BLaER1 treated with 17β-estradiol and CSF1 and Interleukin-3, amounts not matched to agents 10 nM and 100 nM (cell line): ENCODE measurements around the gene ZC3H18.

ENCODE experiments used
- H3K27ac ChIP-seq, 11 experiments: shearing (Covaris generic); formaldehyde crosslinking; 2 replicates each; pipeline ENCODE4 v1.8.1; 2022
- H3K27me3 ChIP-seq, 11 experiments: shearing (Covaris generic); formaldehyde crosslinking; 2 replicates each; pipeline ENCODE4 v1.8.1; 2022
- H3K36me3 ChIP-seq, 11 experiments: shearing (Covaris generic); formaldehyde crosslinking; 2 replicates each; pipeline ENCODE4 v1.8.1; 2022
- H3K4me1 ChIP-seq, 10 experiments: shearing (Covaris generic); formaldehyde crosslinking; 2 replicates each; pipeline ENCODE4 v1.8.1; 2022
- H3K4me2 ChIP-seq, 11 experiments: shearing (Covaris generic); formaldehyde crosslinking; 2 replicates each; pipeline ENCODE4 v1.8.1; 2022
- H3K4me3 ChIP-seq, 10 experiments: shearing (Covaris generic); formaldehyde crosslinking; 2 replicates each; pipeline ENCODE4 v1.8.1; 2022
- H3K9ac ChIP-seq, 11 experiments: shearing (Covaris generic); formaldehyde crosslinking; 2 replicates each; pipeline ENCODE4 v1.8.1; 2022
- H3K9me3 ChIP-seq, 11 experiments: shearing (Covaris generic); formaldehyde crosslinking; replicated peaks in 1 of 11; 2 replicates each; pipeline ENCODE4 v1.8.1; 2022
- H4K20me1 ChIP-seq, 11 experiments: shearing (Covaris generic); formaldehyde crosslinking; 2 replicates each; pipeline ENCODE4 v1.8.1; 2022
- Cebpa-rat ChIP-seq, 11 experiments: shearing (Covaris generic); IDR thresholded peaks; 2 replicates each; pipeline ENCODE4 v1.8.1; 2022

The ZC3H18 gene

DNA sequence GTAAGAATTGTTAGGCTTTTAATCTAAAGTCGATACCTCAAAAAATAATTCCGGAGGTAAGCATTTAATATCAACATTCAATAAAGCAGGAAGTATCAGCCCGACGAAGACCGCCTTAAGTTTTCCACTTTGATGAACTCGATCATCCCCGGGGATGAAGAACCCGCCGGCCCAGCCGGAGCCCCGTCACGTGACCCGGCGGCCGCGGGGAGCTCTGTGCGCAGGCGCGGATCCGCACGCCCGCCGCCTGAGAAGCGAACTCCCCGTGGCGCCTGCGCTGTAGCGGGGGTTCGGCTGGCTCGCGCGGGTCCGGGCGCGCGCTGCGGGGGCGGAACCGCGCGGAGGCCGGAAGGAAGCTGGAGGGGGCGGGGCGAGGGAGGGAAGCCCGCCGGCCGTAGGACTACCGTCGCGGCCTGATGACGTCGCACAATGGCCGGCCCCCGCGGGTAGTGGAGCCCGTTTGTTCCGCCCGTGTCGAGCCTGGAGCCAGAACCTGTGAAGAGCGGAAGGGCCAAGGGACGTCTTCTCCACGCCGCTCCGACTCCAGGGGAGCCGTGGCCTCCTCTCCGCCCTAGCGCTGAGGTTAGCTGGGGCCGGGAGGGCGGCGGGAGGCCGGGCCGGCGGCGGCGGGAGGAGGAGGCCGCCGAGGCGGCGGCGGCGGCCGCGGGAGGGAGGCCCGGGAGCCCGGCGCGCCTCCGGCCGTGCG is at the start of gene ZC3H18:
TSS of gene ZC3H18 (plus strand) at position 419 of the 706 bp plus-strand sequence. CDS start 6,721 bp downstream, outside the sequence.
- Histone ChIP-seq H3K4me1 (peaks cover 40 to 65% (median 61%) of the 10 kb centered on the region in 10 experiments), H3K9ac (peak within 1 kb of the TSS; percentile 87 to 98 (median 93)), H3K4me2 (peak within 1 kb of the TSS; percentile 96 to 100 (median 99)), H4K20me1 (peaks cover 35 to 48% (median 48%) of the 10 kb centered on the region in 11 experiments; a peak in 21 of 22 replicates), H3K36me3 (peaks cover 23 to 39% (median 35%) of the 10 kb centered on the region in 11 experiments), H3K27ac (peak within 1 kb of the TSS; percentile 56 to 95 (median 87)), H3K9me3 (peaks cover 0 to 11% (median 0%) of the 10 kb centered on the region in 11 experiments; a peak in 5 of 22 replicates), H3K27me3 (no peaks in the 10 kb centered on the region), H3K4me3 (peak within 1 kb of the TSS; percentile 86 to 99 (median 96))
- no peak for TF ChIP-seq Cebpa-rat (IDR thresholded peaks at IDR 0.05)

DNA sequence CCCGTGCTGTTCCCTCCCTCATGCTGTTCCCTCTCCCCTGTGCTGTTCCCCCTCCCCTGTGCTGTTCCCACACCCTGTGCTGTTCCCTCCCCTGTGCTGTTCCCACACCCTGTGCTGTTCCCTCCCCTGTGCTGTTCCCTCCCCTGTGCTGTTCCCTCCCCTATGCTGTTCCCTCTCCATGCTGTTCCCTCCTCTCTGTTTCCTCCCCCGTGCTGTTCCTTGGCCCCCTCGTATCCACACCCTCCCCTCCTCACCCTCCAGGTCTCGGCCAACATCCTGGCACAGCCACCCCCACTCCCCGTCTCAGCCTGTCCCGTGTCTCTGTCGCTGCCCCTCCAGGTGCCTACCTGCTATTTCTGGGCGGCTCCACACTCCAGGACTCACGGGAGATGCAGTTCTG is 48.5 kb upstream of the ZC3H18 start:
- H3K9ac ChIP-seq = no peak overlapping the region
- H3K9me3 ChIP-seq = peaks cover 0 to 2% (median 0%) of the 10 kb centered on the region in 11 experiments; a peak in 1 of 22 replicates
- TF ChIP-seq Cebpa-rat (IDR thresholded peaks at IDR 0.05) = no peak
- H3K4me1 ChIP-seq = peaks cover 15 to 48% (median 35%) of the 10 kb centered on the region in 10 experiments
- no peak overlapping the region for H3K27ac ChIP-seq
- H3K4me2 ChIP-seq = peak overlapping the region in 1 of 11 experiments; percentile 45; a peak in 2 of 22 replicates
- H3K36me3 ChIP-seq = peaks cover 0 to 8% (median 1%) of the 10 kb centered on the region in 11 experiments; a peak in 8 of 22 replicates
- H3K27me3 ChIP-seq = no peaks in the 10 kb centered on the region
- no peak overlapping the region for H3K4me3 ChIP-seq
- H4K20me1 ChIP-seq = peaks cover 0 to 57% (median 33%) of the 10 kb centered on the region in 11 experiments; a peak in 17 of 22 replicates

DNA sequence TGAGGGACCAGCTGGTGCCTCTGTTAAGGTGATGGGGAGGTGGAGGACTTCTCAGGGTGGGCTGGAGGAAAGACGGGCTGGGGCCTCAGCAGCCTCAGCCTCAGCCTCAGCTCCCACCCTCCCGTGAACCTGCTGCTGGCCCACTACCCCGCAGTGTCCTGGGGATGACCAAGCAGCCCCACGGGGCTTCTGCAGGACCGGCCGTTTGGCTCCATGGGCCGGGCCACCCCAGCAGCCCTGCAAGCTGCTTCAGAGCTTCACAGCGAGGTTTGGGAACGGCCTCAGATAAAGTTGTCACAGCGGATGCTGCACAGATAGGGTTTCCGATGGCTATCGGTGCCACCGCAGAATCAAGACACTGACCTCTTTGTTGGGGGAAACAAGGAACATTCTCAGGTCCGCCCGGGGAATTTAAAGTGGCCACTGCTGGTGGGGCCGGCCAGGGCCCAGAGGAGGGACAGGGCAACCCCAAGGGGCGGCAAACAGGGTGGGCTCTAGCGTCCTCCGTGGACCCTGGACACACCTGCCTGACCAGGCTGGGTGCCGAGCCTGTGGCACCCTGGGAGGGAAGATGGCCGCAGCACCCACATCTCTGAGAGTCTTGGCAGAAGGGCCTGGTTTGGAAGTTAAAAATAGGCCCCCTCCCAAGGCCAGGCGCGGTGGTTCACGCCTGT is 47.8 kb upstream of the ZC3H18 start:
- no peaks in the 10 kb centered on the region for H3K9me3 ChIP-seq
- peaks cover 15 to 56% (median 42%) of the 10 kb centered on the region in 10 experiments for H3K4me1 ChIP-seq
- H3K9ac ChIP-seq = no peak overlapping the region; a peak in 2 of 22 replicates
- no peaks in the 10 kb centered on the region for H3K27me3 ChIP-seq
- H3K27ac ChIP-seq = no peak overlapping the region
- H3K4me2 ChIP-seq = peak overlapping the region in 8 of 11 experiments; percentile 9 to 45 (median 28); a peak in 12 of 22 replicates
- H4K20me1 ChIP-seq = peaks cover 0 to 64% (median 38%) of the 10 kb centered on the region in 11 experiments; a peak in 17 of 22 replicates
- H3K4me3 ChIP-seq = no peak overlapping the region
- TF ChIP-seq Cebpa-rat (IDR thresholded peaks at IDR 0.05) = no peak
- peaks cover 0 to 6% (median 0%) of the 10 kb centered on the region in 11 experiments; a peak in 2 of 22 replicates for H3K36me3 ChIP-seq

DNA sequence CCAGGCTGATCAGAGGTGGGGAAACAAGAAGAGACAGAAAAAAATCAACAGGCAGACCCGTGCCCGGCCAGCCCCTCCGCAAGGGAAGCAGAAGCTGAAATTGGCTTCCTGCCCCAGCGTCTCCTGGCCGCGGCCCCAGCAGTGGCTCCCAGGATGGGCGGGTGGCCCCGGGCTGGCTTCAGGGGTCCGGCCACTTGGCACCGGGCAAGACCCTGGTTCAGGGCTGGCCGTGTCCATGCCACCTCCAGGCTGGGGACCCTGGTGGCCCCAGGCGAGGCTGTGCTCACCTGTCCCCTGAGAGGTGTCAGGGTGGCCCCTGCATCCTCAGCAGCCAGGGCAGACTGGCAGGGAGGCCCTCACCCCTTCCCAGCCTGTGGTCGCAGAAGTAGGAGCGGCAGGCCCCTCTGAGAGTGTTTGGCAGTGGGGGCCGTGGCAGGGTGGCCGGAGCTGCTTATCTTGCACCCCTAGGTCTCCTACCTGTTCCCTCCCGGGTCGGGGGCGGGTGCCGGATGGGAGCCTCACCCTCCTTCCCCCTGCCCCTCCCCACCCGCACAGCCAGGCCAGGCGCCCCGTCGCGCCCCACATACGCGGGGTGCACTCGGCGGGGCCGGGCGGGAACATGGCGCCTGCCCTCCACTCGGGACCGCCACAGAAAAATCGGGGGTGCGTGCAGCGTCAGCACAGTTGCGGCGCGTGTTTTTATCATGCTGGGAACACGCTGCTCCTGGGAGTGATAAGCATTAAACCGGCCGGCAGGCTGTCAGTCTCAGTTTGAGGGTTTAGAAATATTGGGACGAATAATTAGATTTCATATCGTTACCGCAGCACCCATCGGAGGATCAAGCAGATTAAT is 46.7 kb upstream of the ZC3H18 start:
- no peaks in the 10 kb centered on the region for H3K9me3 ChIP-seq
- 0 out of 22 replicates have a peak overlapping the region, but pooled peaks of 5 of the 11 experiments have one; percentile 1 to 19 (median 9) for H3K9ac ChIP-seq
- peaks cover 15 to 67% (median 50%) of the 10 kb centered on the region in 10 experiments for H3K4me1 ChIP-seq
- H3K27me3 ChIP-seq = no peaks in the 10 kb centered on the region
- peak overlapping the region in 8 of 11 experiments; percentile 9 to 47 (median 26); a peak in 8 of 22 replicates for H3K4me2 ChIP-seq
- peaks cover 0 to 9% (median 0%) of the 10 kb centered on the region in 11 experiments; a peak in 4 of 22 replicates for H3K36me3 ChIP-seq
- no peak overlapping the region for H3K4me3 ChIP-seq
- peaks cover 0 to 74% (median 38%) of the 10 kb centered on the region in 11 experiments; a peak in 17 of 22 replicates for H4K20me1 ChIP-seq
- no peak for TF ChIP-seq Cebpa-rat (IDR thresholded peaks at IDR 0.05)
- H3K27ac ChIP-seq = no peak overlapping the region

DNA sequence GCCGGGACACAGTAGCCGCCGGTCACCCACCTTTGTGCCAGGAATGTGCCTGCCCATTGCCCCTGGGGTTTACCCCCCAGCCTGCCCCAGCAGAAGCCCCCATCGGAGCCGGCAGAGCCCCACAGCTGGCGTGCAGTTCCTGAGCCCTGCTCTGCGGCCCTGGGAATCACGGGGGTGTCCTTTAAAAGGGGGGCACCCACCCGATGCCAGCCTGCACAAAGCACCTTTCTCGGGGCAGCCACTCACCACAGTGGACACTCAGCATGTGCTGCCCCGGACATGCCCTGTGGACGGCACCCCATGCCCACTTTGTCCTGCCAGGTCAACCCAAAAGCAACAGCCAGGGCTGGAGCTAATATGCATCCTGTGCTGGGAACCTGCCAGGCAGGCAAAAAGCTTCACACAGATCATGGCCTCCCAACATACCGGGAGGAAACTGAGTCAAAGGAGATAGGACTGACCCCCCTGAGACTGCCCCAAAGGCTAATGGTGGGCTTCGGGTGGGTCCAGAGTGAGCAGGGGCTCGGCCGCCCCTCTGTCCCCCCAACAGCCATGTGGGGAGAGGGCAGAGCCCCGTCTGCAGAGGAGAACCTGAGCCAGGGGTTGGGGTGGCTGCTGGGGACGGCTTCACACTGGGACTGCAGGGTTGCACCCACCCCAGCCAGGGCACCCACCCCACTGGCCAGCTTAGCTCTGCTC is 45.8 kb upstream of the ZC3H18 start:
- peak overlapping the region in 6 of 11 experiments; percentile 67 to 89 (median 83); a peak in 3 of 22 replicates for H3K4me2 ChIP-seq
- no peaks in the 10 kb centered on the region for H3K9me3 ChIP-seq
- H3K36me3 ChIP-seq = peaks cover 0 to 12% (median 0%) of the 10 kb centered on the region in 11 experiments; a peak in 5 of 22 replicates
- no peak overlapping the region for H3K9ac ChIP-seq
- no peak overlapping the region for H3K4me3 ChIP-seq
- no peaks in the 10 kb centered on the region for H3K27me3 ChIP-seq
- no peak overlapping the region for H3K27ac ChIP-seq
- no peak for TF ChIP-seq Cebpa-rat (IDR thresholded peaks at IDR 0.05)
- peaks cover 15 to 76% (median 59%) of the 10 kb centered on the region in 10 experiments for H3K4me1 ChIP-seq
- peaks cover 0 to 83% (median 38%) of the 10 kb centered on the region in 11 experiments; a peak in 17 of 22 replicates for H4K20me1 ChIP-seq

DNA sequence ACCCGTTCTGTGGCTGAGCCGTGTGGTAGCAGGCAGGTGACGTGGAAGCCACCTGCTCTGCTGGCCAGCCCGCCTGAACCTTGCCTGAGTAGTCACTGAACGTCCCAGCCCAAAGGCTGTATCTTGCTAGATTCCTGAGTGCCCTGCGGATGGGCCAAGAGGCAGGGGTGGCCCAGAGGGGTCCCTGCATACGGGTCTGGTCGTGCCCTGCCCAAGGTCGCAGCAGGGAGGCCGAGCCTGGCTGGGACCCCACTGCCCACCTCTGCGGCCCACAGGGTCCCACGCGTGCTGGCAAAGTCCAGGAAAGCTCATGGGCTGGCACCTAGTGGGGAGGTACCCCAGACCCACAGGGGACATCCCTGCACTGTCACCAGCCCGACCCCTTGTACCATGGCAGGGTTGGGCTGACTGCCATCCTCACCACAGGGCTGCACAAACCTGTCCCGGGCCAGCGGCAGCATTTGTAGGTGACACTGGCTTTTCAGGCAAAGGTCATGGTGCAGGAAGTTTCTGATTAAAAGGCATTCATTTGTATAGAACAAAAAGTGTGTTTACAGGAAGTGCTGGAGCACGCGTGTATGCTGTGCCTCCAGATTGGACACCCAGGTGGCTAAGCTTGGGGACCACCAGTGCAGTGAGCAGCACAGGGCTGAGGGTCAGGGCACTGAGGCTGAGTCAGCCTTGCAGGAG is 45.1 kb upstream of the ZC3H18 start:
- Histone ChIP-seq H3K4me1 (peaks cover 15 to 83% (median 65%) of the 10 kb centered on the region in 10 experiments), H3K4me3 (no peak overlapping the region), H3K4me2 (peak overlapping the region; percentile 67 to 89 (median 82)), H3K9ac (peak overlapping the region in 3 of 11 experiments; percentile 51 to 66 (median 53); a peak in 5 of 22 replicates), H3K27me3 (no peaks in the 10 kb centered on the region), H4K20me1 (peaks cover 0 to 90% (median 38%) of the 10 kb centered on the region in 11 experiments; a peak in 17 of 22 replicates), H3K9me3 (no peaks in the 10 kb centered on the region), H3K27ac (no peak overlapping the region), H3K36me3 (peaks cover 0 to 18% (median 0%) of the 10 kb centered on the region in 11 experiments; a peak in 8 of 22 replicates)
- no peak for TF ChIP-seq Cebpa-rat (IDR thresholded peaks at IDR 0.05)

DNA sequence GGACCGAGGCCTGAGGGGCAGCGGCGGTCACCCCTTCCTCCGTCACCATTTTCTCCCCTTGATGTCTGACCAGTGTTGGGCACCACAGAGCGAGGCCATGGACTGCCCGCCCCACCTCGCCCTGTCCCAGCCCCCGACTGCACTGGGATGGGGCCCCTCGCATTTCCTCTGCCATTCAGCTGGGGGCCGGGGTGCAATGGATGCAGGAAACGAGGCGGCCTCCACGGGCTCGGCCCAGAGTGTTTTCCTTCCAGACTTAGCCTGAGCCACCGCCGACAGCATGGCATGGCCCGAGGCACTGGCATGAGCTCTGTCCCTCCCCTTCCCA is 44.6 kb upstream of the ZC3H18 start:
- Histone ChIP-seq H3K36me3 (peaks cover 0 to 21% (median 0%) of the 10 kb centered on the region in 11 experiments; a peak in 8 of 22 replicates), H3K4me3 (no peak overlapping the region), H3K27me3 (no peaks in the 10 kb centered on the region), H3K9ac (peak overlapping the region in 7 of 11 experiments; percentile 12 to 66 (median 51); a peak in 9 of 22 replicates), H3K4me1 (peaks cover 15 to 88% (median 71%) of the 10 kb centered on the region in 10 experiments), H3K9me3 (no peaks in the 10 kb centered on the region), H3K27ac (peak overlapping the region in 2 of 11 experiments; percentile 27 to 32; a peak in 3 of 22 replicates), H3K4me2 (peak overlapping the region; percentile 67 to 89 (median 82)), H4K20me1 (peaks cover 0 to 93% (median 41%) of the 10 kb centered on the region in 11 experiments; a peak in 17 of 22 replicates)
- no peak for TF ChIP-seq Cebpa-rat (IDR thresholded peaks at IDR 0.05)
